Mucosa of descending colon (tissue), 3 donors: ENCODE results near the gene FRMD3. TPM values are rescaled to one million over a fixed set of nuclear protein-coding genes. Genes with fewer than 3 reads are reported as not detected.
A peak's percentile ranks its signal among the peaks of the same experiment; 100 is the strongest.

ENCODE experiments used
- ATAC-seq: fragments of 200-7000 bp; cut with Tn5 transposase; one replicate; pipeline ENCODE4 v1.9.1; 2020; ENCODE audit warnings: mild to moderate bottlenecking, moderate library complexity
- DNase-seq, 3 donors: peaks; one replicate each; pipeline ENCODE4 v3.0.0-alpha.2; 2020
- H3K36me3 ChIP-seq: fragments of 200-600 bp; one replicate; pipeline ENCODE4 v1.8.0; 2021; ENCODE audit warnings: low read depth, mild to moderate bottlenecking
- H3K4me1 ChIP-seq: fragments of 200-600 bp; one replicate; pipeline ENCODE4 v1.8.0; 2021; ENCODE audit warnings: low read depth, mild to moderate bottlenecking
- H3K4me3 ChIP-seq: fragments of 200-600 bp; one replicate; pipeline ENCODE4 v1.8.0; 2021; ENCODE audit warnings: mild to moderate bottlenecking
- H3K9me3 ChIP-seq: fragments of 200-600 bp; one replicate; pipeline ENCODE4 v1.8.0; 2021; ENCODE audit warnings: mild to moderate bottlenecking
- intact Hi-C, 2 donors: fragments of 100-400 bp; cut with DNase I in 1 of 2; cut with micrococcal nuclease in 1 of 2; formaldehyde crosslinking; loops; one replicate each; pipeline versions ENCODE4 v1.11.0 to v1.11.1; 2022; cut with DNase I, micrococcal nuclease
- total RNA-seq, 3 donors: library from RNA; stranded (reverse); fragmentation: NEBNext Ultra II Directional in 2 of 3; extraction: Animal tissue kit (Norgen Biotek cat#: 25700) in 2 of 3; gene quantifications; one replicate each; pipeline versions ENCODE4 v1.2.1 to v1.2.4, GENCODE V29; 2021 to 2023
- TF ChIP-seq, protein P1 (sequence below): fragments of 200-600 bp; IDR thresholded peaks from one replicate; pipeline ENCODE4 v1.8.0; 2022; ENCODE audit warnings: antibody characterized with exemption, mild to moderate bottlenecking
- donor health status: DM: no; HTN: no; CAD: no; lungs with moderate emphysema.
- donor health status: DM: no; HTN: no; CAD: no.
- donor health status: DM: no; HTN: yes; CAD: no.

FRMD3 gene
- total RNA-seq, 3 donors from 2014 or later = 12.2 to 27.4 (median 25.0) TPM

- intact Hi-C loops = no loop called here
- TF ChIP-seq, protein P1, sequence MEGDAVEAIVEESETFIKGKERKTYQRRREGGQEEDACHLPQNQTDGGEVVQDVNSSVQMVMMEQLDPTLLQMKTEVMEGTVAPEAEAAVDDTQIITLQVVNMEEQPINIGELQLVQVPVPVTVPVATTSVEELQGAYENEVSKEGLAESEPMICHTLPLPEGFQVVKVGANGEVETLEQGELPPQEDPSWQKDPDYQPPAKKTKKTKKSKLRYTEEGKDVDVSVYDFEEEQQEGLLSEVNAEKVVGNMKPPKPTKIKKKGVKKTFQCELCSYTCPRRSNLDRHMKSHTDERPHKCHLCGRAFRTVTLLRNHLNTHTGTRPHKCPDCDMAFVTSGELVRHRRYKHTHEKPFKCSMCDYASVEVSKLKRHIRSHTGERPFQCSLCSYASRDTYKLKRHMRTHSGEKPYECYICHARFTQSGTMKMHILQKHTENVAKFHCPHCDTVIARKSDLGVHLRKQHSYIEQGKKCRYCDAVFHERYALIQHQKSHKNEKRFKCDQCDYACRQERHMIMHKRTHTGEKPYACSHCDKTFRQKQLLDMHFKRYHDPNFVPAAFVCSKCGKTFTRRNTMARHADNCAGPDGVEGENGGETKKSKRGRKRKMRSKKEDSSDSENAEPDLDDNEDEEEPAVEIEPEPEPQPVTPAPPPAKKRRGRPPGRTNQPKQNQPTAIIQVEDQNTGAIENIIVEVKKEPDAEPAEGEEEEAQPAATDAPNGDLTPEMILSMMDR = no peak
Measured at GRCh38 chr9:83291196-83291595, 247.0 kb downstream of the FRMD3 start.

GRCh38 chr9:83290692-83291091, 247.5 kb downstream of the FRMD3 start:
- ATAC-seq = no peak
- DNase-seq = no peak
- TF ChIP-seq, protein P1 = no peak
- no peaks in the 10 kb centered on the region for H3K36me3 ChIP-seq
- no peak overlapping the region for H3K4me3 ChIP-seq
- intact Hi-C loops = no loop called here
- H3K9me3 ChIP-seq = no peaks in the 10 kb centered on the region
- H3K4me1 ChIP-seq = no peaks in the 10 kb centered on the region

More at GRCh38 chr9:83291196-83291595, 247.0 kb downstream of the FRMD3 start:
- no peak for DNase-seq
- Histone ChIP-seq H3K4me3 (no peak overlapping the region), H3K9me3 (no peaks in the 10 kb centered on the region), H3K36me3 (no peaks in the 10 kb centered on the region), H3K4me1 (no peaks in the 10 kb centered on the region)
- ATAC-seq = peak; percentile 28

DNA sequence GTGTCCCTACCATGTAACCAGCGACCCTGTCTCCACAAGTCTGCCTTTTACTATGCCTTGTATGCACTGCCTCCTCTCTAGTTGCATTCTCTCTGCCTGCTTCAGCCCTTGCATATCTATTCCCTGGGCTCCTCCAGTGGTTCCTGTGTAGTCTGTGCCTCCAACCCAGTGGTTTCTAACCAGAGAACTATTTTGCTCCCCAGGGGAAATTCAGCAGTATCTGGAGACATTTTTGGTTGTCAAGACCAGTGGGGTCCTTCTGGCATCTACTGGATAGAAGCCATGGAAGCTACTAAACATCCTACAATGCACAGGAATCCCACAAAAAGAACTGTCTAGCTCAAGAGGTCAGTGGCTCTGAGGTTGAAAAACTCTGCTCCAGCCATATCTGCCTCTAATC, 251.2 kb downstream of the FRMD3 start:
- Histone ChIP-seq H3K4me1 (no peaks in the 10 kb centered on the region), H3K36me3 (no peaks in the 10 kb centered on the region), H3K4me3 (no peak overlapping the region), H3K9me3 (no peaks in the 10 kb centered on the region)
- no peak for ATAC-seq
- intact Hi-C loops = no loop called here
- TF ChIP-seq, protein P1 = no peak
- DNase-seq = no peak

DNA sequence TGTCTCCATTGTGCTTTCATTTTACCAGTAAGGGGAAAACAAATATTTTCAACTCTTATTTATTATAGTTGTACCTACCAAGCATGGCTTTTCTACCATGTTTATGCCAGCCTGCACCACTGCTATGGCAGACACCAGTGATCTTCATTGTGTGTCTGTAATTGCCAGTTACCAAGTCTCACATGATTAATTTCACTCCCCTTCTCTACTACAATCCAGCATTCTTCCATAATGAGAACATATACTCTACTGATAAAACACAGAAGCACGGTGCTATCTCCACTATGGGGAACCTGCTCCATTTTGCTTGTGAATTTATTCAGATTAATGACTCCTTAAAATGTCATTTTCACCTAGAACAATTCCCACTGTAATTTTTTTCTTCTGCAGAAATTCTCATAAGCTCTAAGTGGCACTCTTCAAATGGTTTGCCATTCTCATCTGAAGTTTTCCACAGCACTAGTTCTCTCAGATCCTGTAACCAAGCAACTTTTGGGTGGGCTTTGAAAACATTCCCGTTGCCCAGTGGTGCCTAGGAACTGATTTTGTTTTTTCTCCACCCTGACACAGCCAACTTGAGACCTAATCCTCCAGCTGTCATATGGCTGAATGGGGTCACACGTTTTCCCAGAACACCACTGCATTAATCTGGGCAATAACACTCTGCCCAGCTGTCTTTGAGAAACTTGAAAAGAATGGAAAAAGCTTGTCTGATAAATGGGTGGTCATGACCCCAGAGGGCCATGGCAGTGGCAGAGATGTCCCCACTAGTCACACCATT, 252.6 kb downstream of the FRMD3 start:
- H3K4me3 ChIP-seq = no peak overlapping the region
- intact Hi-C loops = no loop called here
- TF ChIP-seq, protein P1 = no peak
- no peaks in the 10 kb centered on the region for H3K4me1 ChIP-seq
- ATAC-seq (no peak), DNase-seq (no peak)
- H3K36me3 ChIP-seq = no peaks in the 10 kb centered on the region
- H3K9me3 ChIP-seq = no peaks in the 10 kb centered on the region

GRCh38 chr9:83284746-83285145, 253.5 kb downstream of the FRMD3 start:
- no peaks in the 10 kb centered on the region for H3K9me3 ChIP-seq
- H3K4me1 ChIP-seq = no peaks in the 10 kb centered on the region
- H3K4me3 ChIP-seq = no peak overlapping the region
- TF ChIP-seq, protein P1 = no peak
- intact Hi-C loops = no loop called here
- no peaks in the 10 kb centered on the region for H3K36me3 ChIP-seq
- ATAC-seq = no peak
- DNase-seq = no peak
